ENCODE measurements around the gene FANCE.

The FANCE gene

GRCh38 chr6:35452183-35453090 lies at the start of gene FANCE:
Gene FANCE, plus strand, starts transcription at chr6:35452338. Its CDS starts 208 bp downstream, at chr6:35452546.
- peak; percentile 91 to 92 for DNase-seq (ENCODE audit: low read depth in 2 of 2)

GRCh38 chr6:35402856-35403191 lies 49.3 kb upstream of the FANCE start:
- DNase-seq (ENCODE audit: low read depth in 2 of 2): no peak

GRCh38 chr6:35403544-35404442 lies 48.3 kb upstream of the FANCE start:
- DNase-seq (ENCODE audit: low read depth in 2 of 2): no peak

GRCh38 chr6:35406711-35407485 lies 45.2 kb upstream of the FANCE start:
- DNase-seq (ENCODE audit: low read depth in 2 of 2): no peak

GRCh38 chr6:35409245-35409644 lies 42.9 kb upstream of the FANCE start:
- DNase-seq (ENCODE audit: low read depth in 2 of 2): no peak

GRCh38 chr6:35410131-35410530 lies 42.0 kb upstream of the FANCE start:
- DNase-seq (ENCODE audit: low read depth in 2 of 2): no peak

- DNase-seq (ENCODE audit: low read depth in 2 of 2): no peak
Measured at GRCh38 chr6:35411066-35411465, 41.1 kb upstream of the FANCE start.

GRCh38 chr6:35412102-35412501 lies 40.0 kb upstream of the FANCE start:
- DNase-seq (ENCODE audit: low read depth in 2 of 2): no peak

- no peak for DNase-seq (ENCODE audit: low read depth in 2 of 2)
Measured at GRCh38 chr6:35413911-35414310, 38.2 kb upstream of the FANCE start.

GRCh38 chr6:35415065-35415891 lies 36.9 kb upstream of the FANCE start:
- DNase-seq (ENCODE audit: low read depth in 2 of 2): no peak

- DNase-seq (ENCODE audit: low read depth in 2 of 2): no peak
Measured at GRCh38 chr6:35417979-35418661, 34.0 kb upstream of the FANCE start.

- DNase-seq (ENCODE audit: low read depth in 2 of 2): no peak
Measured at GRCh38 chr6:35419417-35419816, 32.7 kb upstream of the FANCE start.

- no peak for DNase-seq (ENCODE audit: low read depth in 2 of 2)
Measured at GRCh38 chr6:35419961-35420360, 32.2 kb upstream of the FANCE start.

GRCh38 chr6:35425284-35425683 lies 26.9 kb upstream of the FANCE start:
- no peak for DNase-seq (ENCODE audit: low read depth in 2 of 2)

- no peak for DNase-seq (ENCODE audit: low read depth in 2 of 2)
Measured at GRCh38 chr6:35426074-35426473, 26.1 kb upstream of the FANCE start.

GRCh38 chr6:35427435-35427834 lies 24.7 kb upstream of the FANCE start:
- DNase-seq (ENCODE audit: low read depth in 2 of 2): no peak

- DNase-seq (ENCODE audit: low read depth in 2 of 2): no peak
Measured at GRCh38 chr6:35427851-35428321, 24.3 kb upstream of the FANCE start.

GRCh38 chr6:35428421-35429149 lies 23.6 kb upstream of the FANCE start:
- DNase-seq (ENCODE audit: low read depth in 2 of 2): no peak

- DNase-seq (ENCODE audit: low read depth in 2 of 2): no peak
Measured at GRCh38 chr6:35429463-35429862, 22.7 kb upstream of the FANCE start.

- DNase-seq (ENCODE audit: low read depth in 2 of 2): no peak
Measured at GRCh38 chr6:35432291-35432690, 19.8 kb upstream of the FANCE start.

Data from stimulated activated CD4-positive, alpha-beta T cell treated with anti-CD3 and anti-CD28 coated beads, Interleukin-4, amount 100 ng/mL, for 48 hours (primary cell).